ENCODE data around the gene MPEG1. TPM values are rescaled to one million over a fixed set of nuclear protein-coding genes. Genes with fewer than 3 reads are reported as not detected.

Gene MPEG1
- total and polyA plus RNA-seq, 4 donors: 3.2 to 27.2 (median 16.9) TPM

- WGBS: 83% methylated on average over 2 of the region's 2 CpGs
- no peak for DNase-seq (ENCODE audit: low spot score)
These were observed 3.8 kb downstream of the MPEG1 start for GRCh38 chr11:59208956-59209355.

GRCh38 chr11:59207988-59208451 is 4.7 kb downstream of the MPEG1 start:
- no peak for DNase-seq (ENCODE audit: low spot score)
- peaks cover 0 to 28% (median 21%) of the 10 kb centered on the region in 4 donors for H3K36me3 ChIP-seq (ENCODE audit: control insufficient read depth in 4 of 4, insufficient read depth in 3 of 4, low read depth in 1 of 4, low read length in 3 of 4)
- H3K27ac ChIP-seq (ENCODE audit: low read depth in 1 of 2, low read length in 2 of 2): peak overlapping the region; percentile 22 to 62
- no peaks in the 10 kb centered on the region for H3K9me3 ChIP-seq (ENCODE audit: control insufficient read depth in 4 of 4, low read length in 3 of 4)
- peak overlapping the region; percentile 13 to 50 for H3K9ac ChIP-seq (ENCODE audit: low read depth in 1 of 2, low read length in 2 of 2)
- H3K27me3 ChIP-seq (ENCODE audit: control insufficient read depth in 4 of 4, insufficient read depth in 4 of 4, low read length in 3 of 4): no peaks in the 10 kb centered on the region
- H3K4me3 ChIP-seq (ENCODE audit: low read depth in 1 of 3, low read length in 3 of 3): no peak overlapping the region
- peaks cover 2 to 16% (median 7%) of the 10 kb centered on the region in 4 donors for H3K4me1 ChIP-seq (ENCODE audit: control insufficient read depth in 4 of 4, insufficient read depth in 4 of 4, low read length in 3 of 4)
- WGBS: 5% methylated on average over 5 of the region's 5 CpGs
- TF ChIP-seq REST (IDR thresholded peaks at IDR 0.05): no peak
- TF ChIP-seq FOXA1 (IDR thresholded peaks at IDR 0.05): peak; percentile 32
- peak; percentile 32 for TF ChIP-seq MAX (IDR thresholded peaks at IDR 0.05)
- TF ChIP-seq RXRA (IDR thresholded peaks at IDR 0.05): peak; percentile 27 to 48
- no peak for TF ChIP-seq GABPA (IDR thresholded peaks at IDR 0.05 in 1 of 2, conservative IDR thresholded peaks at IDR 0.05 in 1 of 2)
- peak; percentile 30 for TF ChIP-seq YY1 (IDR thresholded peaks at IDR 0.05)
- TF ChIP-seq FOXA2 (IDR thresholded peaks at IDR 0.05): no peak
- TF ChIP-seq EGR1 (IDR thresholded peaks at IDR 0.05; ENCODE audit: low read depth in 2 of 2): peak; percentile 52 to 82
- peak; percentile 87 to 89 for TF ChIP-seq RAD21 (IDR thresholded peaks at IDR 0.05)
- TF ChIP-seq, protein P1, sequence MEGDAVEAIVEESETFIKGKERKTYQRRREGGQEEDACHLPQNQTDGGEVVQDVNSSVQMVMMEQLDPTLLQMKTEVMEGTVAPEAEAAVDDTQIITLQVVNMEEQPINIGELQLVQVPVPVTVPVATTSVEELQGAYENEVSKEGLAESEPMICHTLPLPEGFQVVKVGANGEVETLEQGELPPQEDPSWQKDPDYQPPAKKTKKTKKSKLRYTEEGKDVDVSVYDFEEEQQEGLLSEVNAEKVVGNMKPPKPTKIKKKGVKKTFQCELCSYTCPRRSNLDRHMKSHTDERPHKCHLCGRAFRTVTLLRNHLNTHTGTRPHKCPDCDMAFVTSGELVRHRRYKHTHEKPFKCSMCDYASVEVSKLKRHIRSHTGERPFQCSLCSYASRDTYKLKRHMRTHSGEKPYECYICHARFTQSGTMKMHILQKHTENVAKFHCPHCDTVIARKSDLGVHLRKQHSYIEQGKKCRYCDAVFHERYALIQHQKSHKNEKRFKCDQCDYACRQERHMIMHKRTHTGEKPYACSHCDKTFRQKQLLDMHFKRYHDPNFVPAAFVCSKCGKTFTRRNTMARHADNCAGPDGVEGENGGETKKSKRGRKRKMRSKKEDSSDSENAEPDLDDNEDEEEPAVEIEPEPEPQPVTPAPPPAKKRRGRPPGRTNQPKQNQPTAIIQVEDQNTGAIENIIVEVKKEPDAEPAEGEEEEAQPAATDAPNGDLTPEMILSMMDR (IDR thresholded peaks at IDR 0.05; ENCODE audit: low read depth, low read length, missing input control): peak; percentile 74
- TF ChIP-seq TAF1 (conservative IDR thresholded peaks at IDR 0.05): no peak
- peak in 1 of 2 donors; percentile 31 for TF ChIP-seq JUND (IDR thresholded peaks at IDR 0.05)
- no peak for TF ChIP-seq HNF4G (IDR thresholded peaks at IDR 0.05)
- TF ChIP-seq ATF3 (IDR thresholded peaks at IDR 0.05): no peak

More at GRCh38 chr11:59208956-59209355, 3.8 kb downstream of the MPEG1 start:
- no peak for TF ChIP-seq FOXA2 (IDR thresholded peaks at IDR 0.05)
- TF ChIP-seq RXRA (IDR thresholded peaks at IDR 0.05): no peak
- TF ChIP-seq HNF4G (IDR thresholded peaks at IDR 0.05): no peak
- TF ChIP-seq TAF1 (conservative IDR thresholded peaks at IDR 0.05): no peak
- no peak for TF ChIP-seq FOXA1 (IDR thresholded peaks at IDR 0.05)
- no peak for TF ChIP-seq MAX (IDR thresholded peaks at IDR 0.05)
- no peak for TF ChIP-seq ATF3 (IDR thresholded peaks at IDR 0.05)
- no peak for TF ChIP-seq REST (IDR thresholded peaks at IDR 0.05)
- TF ChIP-seq HNF4A (conservative IDR thresholded peaks at IDR 0.05): no peak
- no peak for TF ChIP-seq JUND (IDR thresholded peaks at IDR 0.05)
- H3K9ac ChIP-seq (ENCODE audit: low read depth in 1 of 2, low read length in 2 of 2): no peak overlapping the region
- peak overlapping the region in 1 of 2 donors; percentile 30 for H3K27ac ChIP-seq (ENCODE audit: low read depth in 1 of 2, low read length in 2 of 2)
- H3K9me3 ChIP-seq (ENCODE audit: control insufficient read depth in 4 of 4, low read length in 3 of 4): no peaks in the 10 kb centered on the region
- peaks cover 2 to 16% (median 7%) of the 10 kb centered on the region in 4 donors for H3K4me1 ChIP-seq (ENCODE audit: control insufficient read depth in 4 of 4, insufficient read depth in 4 of 4, low read length in 3 of 4)
- H3K36me3 ChIP-seq (ENCODE audit: control insufficient read depth in 4 of 4, insufficient read depth in 3 of 4, low read depth in 1 of 4, low read length in 3 of 4): peaks cover 0 to 22% (median 17%) of the 10 kb centered on the region in 4 donors
- no peaks in the 10 kb centered on the region for H3K27me3 ChIP-seq (ENCODE audit: control insufficient read depth in 4 of 4, insufficient read depth in 4 of 4, low read length in 3 of 4)
- H3K4me3 ChIP-seq (ENCODE audit: low read depth in 1 of 3, low read length in 3 of 3): no peak overlapping the region

All from liver (tissue), 9 donors.